ENCODE results near the gene SCUBE2. TPM values are rescaled to one million over a fixed set of nuclear protein-coding genes. Genes with fewer than 3 reads are reported as not detected.

Gene SCUBE2
- total RNA-seq (ENCODE audit: low replicate concordance): 0.54 and 1.1 TPM in 2 replicates

DNA sequence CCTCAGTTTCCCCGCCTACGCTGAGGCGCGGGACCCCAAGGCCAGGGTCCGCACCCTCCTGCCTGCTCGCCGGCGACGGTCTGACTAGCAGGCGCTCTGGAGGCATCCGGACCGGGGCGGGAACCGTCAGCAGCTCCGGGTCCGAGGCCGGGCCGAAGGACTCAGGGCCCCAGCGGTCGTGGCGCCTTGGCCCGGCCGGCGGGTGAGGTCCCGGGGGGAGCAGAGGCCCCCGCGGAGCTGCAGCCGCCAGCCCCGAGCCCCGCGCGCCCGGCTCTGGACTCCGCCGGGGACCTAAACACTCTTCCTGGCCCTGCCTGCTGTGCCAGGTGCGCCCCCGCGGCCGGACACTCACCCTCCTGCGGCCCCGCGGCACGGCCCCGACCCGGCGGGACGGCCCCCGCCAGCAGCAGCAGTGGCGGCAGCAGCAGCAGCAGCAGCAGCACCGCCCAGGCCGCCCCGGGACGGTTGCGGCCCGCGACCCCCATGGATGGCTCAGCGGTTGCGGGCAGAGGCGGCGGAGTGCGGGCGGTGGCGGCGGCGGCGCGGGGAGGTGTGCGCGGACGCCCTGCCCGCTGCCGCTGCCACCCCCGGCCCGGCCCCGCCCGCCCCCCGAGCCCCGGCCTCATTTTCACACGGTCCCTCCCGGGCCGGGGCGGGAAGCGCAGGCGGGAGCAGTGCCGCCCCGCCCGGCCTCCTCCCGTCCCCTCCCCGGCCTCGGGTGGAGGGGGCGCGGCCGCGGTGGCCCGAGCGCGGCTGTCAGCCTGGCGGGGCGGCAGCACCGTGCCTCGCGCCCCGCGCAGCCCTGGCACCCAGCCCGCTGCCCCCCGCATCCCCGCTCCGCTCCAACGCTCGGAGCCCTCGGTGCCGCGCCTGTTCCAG, at the start of gene SCUBE2:
Gene SCUBE2, minus strand, starts transcription at position 556 of the 879 bp plus-strand sequence. Its CDS starts 71 bp downstream, at position 485.
- TF ChIP-seq, protein P1, sequence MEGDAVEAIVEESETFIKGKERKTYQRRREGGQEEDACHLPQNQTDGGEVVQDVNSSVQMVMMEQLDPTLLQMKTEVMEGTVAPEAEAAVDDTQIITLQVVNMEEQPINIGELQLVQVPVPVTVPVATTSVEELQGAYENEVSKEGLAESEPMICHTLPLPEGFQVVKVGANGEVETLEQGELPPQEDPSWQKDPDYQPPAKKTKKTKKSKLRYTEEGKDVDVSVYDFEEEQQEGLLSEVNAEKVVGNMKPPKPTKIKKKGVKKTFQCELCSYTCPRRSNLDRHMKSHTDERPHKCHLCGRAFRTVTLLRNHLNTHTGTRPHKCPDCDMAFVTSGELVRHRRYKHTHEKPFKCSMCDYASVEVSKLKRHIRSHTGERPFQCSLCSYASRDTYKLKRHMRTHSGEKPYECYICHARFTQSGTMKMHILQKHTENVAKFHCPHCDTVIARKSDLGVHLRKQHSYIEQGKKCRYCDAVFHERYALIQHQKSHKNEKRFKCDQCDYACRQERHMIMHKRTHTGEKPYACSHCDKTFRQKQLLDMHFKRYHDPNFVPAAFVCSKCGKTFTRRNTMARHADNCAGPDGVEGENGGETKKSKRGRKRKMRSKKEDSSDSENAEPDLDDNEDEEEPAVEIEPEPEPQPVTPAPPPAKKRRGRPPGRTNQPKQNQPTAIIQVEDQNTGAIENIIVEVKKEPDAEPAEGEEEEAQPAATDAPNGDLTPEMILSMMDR (IDR thresholded peaks at IDR 0.05; ENCODE audit: insufficient read depth, low read length): no peak
- no peak for DNase-seq (ENCODE audit: low read depth)

DNA sequence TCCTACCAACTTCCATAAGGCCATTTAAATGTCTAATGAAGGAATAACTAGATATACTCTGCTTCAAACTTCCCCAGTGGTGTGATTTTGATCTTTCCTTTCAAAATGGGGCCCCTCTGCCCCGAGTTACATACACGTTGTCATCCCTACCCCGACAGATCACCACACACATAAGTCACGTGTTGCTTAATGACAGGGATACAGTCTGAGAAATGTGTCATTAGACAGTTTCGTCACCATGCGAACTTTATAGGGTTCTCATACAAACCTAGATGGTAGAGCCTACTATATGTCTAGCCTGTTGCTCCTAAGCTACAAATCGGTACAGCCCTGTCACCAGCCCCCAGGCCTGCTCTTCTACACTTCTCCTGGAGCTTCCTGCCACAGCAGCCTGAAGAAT, 49.8 kb upstream of the SCUBE2 start:
- H3K4me3 ChIP-seq (ENCODE audit: low read depth, low read length): no peak overlapping the region
- TF ChIP-seq, protein P1 (IDR thresholded peaks at IDR 0.05; ENCODE audit: insufficient read depth, low read length): no peak
- DNase-seq (ENCODE audit: low read depth): no peak

More for the DNA sequence above, at the start of gene SCUBE2:
- peak within 1 kb of the TSS; percentile 54 for H3K4me3 ChIP-seq (ENCODE audit: low read depth, low read length)

DNA sequence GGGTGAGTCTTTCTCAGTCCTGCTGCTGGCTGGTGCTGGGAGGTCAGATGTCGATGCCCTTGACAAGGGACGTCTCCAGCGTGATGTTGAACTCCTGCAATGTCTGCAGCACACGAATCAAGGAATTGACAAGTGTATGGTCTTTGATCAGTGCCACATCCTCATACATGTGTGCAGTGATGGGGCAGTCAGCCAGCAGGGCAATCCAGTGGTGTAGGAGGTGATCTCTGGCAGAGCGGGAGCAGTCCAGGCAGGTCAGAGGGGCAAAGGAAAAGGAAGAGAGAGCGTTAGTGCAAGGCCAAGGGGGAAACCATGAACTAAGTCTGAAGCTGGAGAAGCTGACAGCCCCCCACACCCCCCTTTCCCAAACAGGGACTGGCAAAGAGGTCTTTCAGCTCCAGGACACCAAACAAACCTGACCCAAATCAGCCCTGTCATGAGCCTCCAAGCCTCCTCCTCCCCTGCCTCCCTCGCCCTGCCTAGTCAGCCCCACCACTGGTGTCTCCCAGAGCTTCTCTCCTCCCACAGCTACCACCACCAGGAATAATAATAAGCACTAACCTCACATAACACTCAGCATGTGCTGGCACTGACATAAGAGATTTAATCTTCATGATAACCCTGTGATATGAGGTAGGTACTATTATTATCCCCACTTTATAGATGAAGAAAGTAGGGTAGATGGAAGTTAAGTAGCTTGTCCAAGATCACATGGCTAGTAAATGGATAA, 48.4 kb upstream of the SCUBE2 start:
- TF ChIP-seq, protein P1 (IDR thresholded peaks at IDR 0.05; ENCODE audit: insufficient read depth, low read length): no peak
- no peak overlapping the region for H3K4me3 ChIP-seq (ENCODE audit: low read depth, low read length)
- DNase-seq (ENCODE audit: low read depth): no peak

DNA sequence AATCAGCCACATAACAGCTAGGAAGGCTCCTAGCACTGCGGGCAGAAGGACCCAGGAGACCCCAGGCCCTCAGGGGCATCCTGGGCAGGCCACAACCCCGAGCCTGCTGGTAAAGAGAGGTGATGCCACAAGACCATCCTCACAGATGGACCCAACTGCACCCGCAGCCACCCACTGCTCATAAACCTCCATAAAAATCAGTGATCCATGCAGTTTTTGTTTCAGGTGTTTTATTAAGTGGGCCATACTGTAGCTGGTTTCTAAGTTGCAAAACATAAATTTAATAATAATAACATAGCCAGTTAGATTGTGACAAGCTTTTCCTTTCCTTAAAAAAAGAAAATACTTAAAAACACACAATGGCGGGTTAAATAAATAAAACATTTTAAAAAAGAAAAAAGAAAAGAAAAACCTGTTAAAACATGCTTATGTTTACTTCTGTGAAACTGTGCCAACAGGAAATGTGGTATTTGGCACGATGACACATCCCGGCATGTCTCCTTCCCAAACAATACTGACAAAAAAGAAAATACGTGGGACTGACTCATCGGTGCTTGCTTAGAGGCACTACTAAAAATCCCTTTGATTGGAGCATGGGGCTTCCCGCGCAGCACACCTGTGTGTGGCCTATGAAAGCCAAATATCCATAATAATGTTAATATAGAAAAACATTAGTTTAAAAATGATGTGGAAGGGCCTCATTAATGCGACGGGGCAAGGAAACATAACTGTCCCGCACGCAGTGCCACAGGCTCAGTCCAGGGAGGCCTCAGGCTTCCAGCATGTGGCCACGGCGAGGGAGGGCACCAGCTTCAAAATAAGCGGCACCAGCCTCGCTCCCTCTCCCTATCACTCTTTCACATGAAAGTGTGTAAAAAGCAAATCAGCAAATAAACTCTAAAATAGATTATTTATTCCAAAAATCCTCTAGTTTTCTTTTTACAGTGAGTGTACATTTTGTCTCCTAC, 47.5 kb upstream of the SCUBE2 start:
- no peak overlapping the region for H3K4me3 ChIP-seq (ENCODE audit: low read depth, low read length)
- peak; percentile 91 for DNase-seq (ENCODE audit: low read depth)
- TF ChIP-seq, protein P1 (IDR thresholded peaks at IDR 0.05; ENCODE audit: insufficient read depth, low read length): no peak

DNA sequence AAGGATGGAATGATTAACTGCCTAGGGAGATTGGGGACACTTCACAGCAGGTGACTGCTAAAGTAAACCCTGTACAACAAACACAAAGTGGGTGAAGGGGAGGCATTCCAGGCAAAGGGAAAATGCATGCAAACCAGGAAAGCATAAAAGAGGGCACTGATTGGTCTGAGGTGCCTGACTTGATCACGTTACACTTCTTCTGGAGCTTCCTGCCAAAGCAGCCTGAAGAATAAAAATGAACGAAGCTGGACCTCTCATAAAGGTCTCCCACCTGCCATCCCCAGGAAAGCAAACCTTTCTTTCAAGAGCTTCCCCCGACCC, 46.7 kb upstream of the SCUBE2 start:
- no peak for DNase-seq (ENCODE audit: low read depth)
- TF ChIP-seq, protein P1 (IDR thresholded peaks at IDR 0.05; ENCODE audit: insufficient read depth, low read length): no peak
- H3K4me3 ChIP-seq (ENCODE audit: low read depth, low read length): no peak overlapping the region
